GM12872 (cell line): Measurements from ENCODE around the gene PLVAP.

Experiments
- TF ChIP-seq, protein P1 (sequence below): IDR thresholded peaks from 3 replicates; pipeline ENCODE4 v1.5.1; 2011; ENCODE audit warnings: low read depth, mild to moderate bottlenecking, low read length, moderate library complexity; ENCODE audit not compliant: insufficient read depth

PLVAP gene

GRCh38 chr19:17329366-17330261 is 47.5 kb downstream of the PLVAP start:
- TF ChIP-seq, protein P1, sequence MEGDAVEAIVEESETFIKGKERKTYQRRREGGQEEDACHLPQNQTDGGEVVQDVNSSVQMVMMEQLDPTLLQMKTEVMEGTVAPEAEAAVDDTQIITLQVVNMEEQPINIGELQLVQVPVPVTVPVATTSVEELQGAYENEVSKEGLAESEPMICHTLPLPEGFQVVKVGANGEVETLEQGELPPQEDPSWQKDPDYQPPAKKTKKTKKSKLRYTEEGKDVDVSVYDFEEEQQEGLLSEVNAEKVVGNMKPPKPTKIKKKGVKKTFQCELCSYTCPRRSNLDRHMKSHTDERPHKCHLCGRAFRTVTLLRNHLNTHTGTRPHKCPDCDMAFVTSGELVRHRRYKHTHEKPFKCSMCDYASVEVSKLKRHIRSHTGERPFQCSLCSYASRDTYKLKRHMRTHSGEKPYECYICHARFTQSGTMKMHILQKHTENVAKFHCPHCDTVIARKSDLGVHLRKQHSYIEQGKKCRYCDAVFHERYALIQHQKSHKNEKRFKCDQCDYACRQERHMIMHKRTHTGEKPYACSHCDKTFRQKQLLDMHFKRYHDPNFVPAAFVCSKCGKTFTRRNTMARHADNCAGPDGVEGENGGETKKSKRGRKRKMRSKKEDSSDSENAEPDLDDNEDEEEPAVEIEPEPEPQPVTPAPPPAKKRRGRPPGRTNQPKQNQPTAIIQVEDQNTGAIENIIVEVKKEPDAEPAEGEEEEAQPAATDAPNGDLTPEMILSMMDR = no peak

- TF ChIP-seq, protein P1 = no peak
These were observed 48.4 kb downstream of the PLVAP start for GRCh38 chr19:17328517-17329365.

- TF ChIP-seq, protein P1 = no peak
These were observed 49.3 kb downstream of the PLVAP start for GRCh38 chr19:17327654-17328516.

GRCh38 chr19:17327068-17327653 is 50.0 kb downstream of the PLVAP start:
- TF ChIP-seq, protein P1 = no peak

- TF ChIP-seq, protein P1 = no peak
These were observed 50.6 kb downstream of the PLVAP start for GRCh38 chr19:17326595-17326966.

DNA sequence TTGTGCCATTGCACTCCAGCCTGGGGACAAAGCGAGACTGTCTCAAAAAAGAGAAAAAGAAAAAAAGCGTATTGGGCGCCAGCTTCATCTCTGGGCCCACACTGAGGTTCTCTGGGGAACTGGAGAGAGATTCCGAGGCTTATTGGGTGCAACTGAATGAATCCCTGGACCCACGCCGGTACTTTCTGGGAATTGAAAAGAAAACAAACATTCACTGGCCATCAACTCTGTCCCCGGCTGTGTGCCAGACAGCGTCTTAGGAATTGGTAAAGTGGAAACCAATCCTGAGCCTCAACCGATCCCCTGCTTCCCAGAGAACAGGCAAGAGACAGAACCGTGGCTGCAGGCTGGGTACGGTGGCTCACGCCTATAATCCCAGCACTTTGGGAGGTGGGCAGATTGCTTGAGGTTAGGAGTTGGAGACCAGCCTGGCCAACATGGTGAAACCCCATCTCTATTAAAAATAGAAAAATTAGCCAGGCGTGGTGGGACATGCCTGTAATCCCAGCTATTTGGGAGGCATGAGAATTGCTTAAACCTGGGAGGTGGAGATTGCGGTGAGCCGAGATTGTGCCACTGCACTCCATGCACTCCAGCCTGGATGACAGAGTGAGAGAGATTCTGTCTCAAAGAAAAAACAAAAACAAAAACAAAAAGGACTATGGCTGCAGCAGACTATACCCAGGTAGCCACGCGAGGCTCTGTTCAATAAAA is 51.1 kb downstream of the PLVAP start:
- TF ChIP-seq, protein P1 = no peak
